NCI-H345 treated with DMSO at 0.1 percent for 48 hours (cell line): Measurements from ENCODE around the gene ABHD6.

Source experiments
- DNase-seq: peaks from one replicate; lab custom pipeline; 2025; ENCODE audit not compliant: unreplicated experiment; lab: John Stamatoyannopoulos, UW

The ABHD6 gene

DNA sequence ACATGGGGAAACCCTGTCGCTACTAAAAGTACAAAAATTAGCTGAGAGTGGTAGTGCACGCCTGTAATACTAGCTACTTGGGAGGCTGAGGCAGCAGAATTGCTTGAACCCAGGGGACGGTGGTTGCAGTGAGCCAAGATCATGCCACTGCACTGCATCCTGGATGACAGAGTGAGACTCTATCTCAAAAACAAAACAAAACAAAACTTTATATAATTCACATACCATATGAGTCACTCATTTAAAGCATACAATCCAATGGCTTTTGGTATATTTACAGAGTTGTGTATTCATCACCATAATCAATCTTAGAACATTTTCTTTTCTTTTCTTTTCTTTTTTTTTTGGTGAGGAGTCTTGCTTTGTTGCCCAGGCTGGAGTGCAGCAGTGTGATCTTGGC, 103.8 kb downstream of the ABHD6 start:
- DNase-seq = no peak

DNA sequence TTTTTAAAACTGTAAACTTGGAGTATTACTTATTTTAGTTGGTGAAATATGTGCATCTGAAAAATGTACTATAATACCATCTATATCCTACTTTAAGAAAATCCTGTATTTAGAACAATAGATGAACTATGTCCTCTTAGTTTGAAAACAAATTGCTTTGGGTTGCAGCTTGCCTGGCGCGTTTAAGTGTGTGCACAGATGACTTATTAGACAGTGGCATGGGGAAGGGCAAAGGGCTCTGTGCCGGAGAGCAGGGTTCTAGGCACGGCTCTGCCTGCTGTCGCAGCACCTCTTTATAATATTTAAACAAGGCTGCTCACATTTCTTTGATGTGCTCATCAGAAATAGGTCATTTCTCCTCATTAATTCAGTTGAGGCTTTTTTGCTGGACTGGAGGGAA, 105.1 kb downstream of the ABHD6 start:
- DNase-seq = no peak
